Esophagus muscularis mucosa (tissue), 4 donors: ENCODE results near the gene SV2C. TPM values are rescaled to one million over a fixed set of nuclear protein-coding genes. Genes with fewer than 3 reads are reported as not detected.
"Not testable (repeated sequence)": the region's sequence is repeated elsewhere in the genome, so short reads cannot be mapped to it uniquely, and the experiment has no call there.

ENCODE experiments used
- DNase-seq: peaks from one replicate; pipeline ENCODE4 v3.0.0-alpha.2; 2017; ENCODE audit errors: extremely low spot score
- H3K27ac ChIP-seq, 4 donors: fragments of 200-600 bp; sonication (generic); replicated peaks in 1 of 4; 1 replicate in 3 of 4; 2 replicates in 1 of 4; pipeline ENCODE4 v1.5.1; 2016 to 2019; ENCODE audit warnings: mild to moderate bottlenecking in 1 of 4
- H3K27me3 ChIP-seq, 4 donors: fragments of 200-600 bp; sonication (generic); one replicate each; pipeline versions ENCODE4 v1.5.1 to v1.6.0; 2016 to 2019
- H3K36me3 ChIP-seq, 4 donors: fragments of 200-600 bp; sonication (generic); one replicate each; pipeline ENCODE4 v1.5.1; 2016 to 2019
- H3K4me1 ChIP-seq, 4 donors: fragments of 200-600 bp; sonication (generic); one replicate each; pipeline ENCODE4 v1.5.1; 2016 to 2019
- H3K4me3 ChIP-seq, 4 donors: fragments of 200-600 bp; sonication (generic); 1 replicate in 2 of 4; 2 replicates in 2 of 4; pipeline ENCODE4 v1.5.1; 2016 to 2019; ENCODE audit warnings: mild to moderate bottlenecking in 4 of 4, moderate library complexity in 1 of 4
- H3K9me3 ChIP-seq, 4 donors: fragments of 200-600 bp; sonication (generic); 1 replicate in 3 of 4; 2 replicates in 1 of 4; pipeline ENCODE4 v1.5.1; 2016 to 2019
- EP300 ChIP-seq: sonication (generic); formaldehyde crosslinking; IDR thresholded peaks from one replicate; pipeline ENCODE4 v1.6.1; 2017; ENCODE audit warnings: antibody characterized with exemption
- POLR2A ChIP-seq: fragments of 450-650 bp; IDR thresholded peaks from one replicate; pipeline ENCODE4 v1.6.1; 2017; ENCODE audit warnings: antibody characterized with exemption, moderate library complexity, mild to moderate bottlenecking, low read depth
- POLR2AphosphoS5 ChIP-seq, 2 donors: sonication (generic); formaldehyde crosslinking; IDR thresholded peaks; one replicate each; pipeline ENCODE4 v1.6.1; 2017; ENCODE audit warnings: antibody characterized with exemption in 2 of 2
- WGBS: methylation state at CpG from one replicate; pipeline ENCODE4 v1.1.5; 2018; 5-methylcytosine and 5-hydroxymethylcytosine counted together
- intact Hi-C: fragments of 100-400 bp; cut with DNase I; formaldehyde crosslinking; loops from one replicate; pipeline ENCODE4 v1.15.1; 2023
- total RNA-seq, 4 donors: library from RNA; depleted of rRNA; stranded (reverse); fragments of >200 nt; gene quantifications; one replicate each; pipeline versions ENCODE4 v1.1.0 to v1.2.1, GENCODE V29; 2016
- TF ChIP-seq, protein P1 (sequence below), 3 experiments: fragments of 200-600 bp in 2 of 3; fragments of 450-650 bp in 1 of 3; sonication (generic) in 2 of 3; IDR thresholded peaks; one replicate each; pipeline ENCODE4 v1.5.1; 2017 to 2019; ENCODE audit warnings: antibody characterized with exemption in 3 of 3, mild to moderate bottlenecking in 2 of 3, moderate library complexity in 1 of 3

The SV2C gene
- total RNA-seq, 4 donors from 2014 or later: 0.23 to 0.99 (median 0.47) TPM

DNA sequence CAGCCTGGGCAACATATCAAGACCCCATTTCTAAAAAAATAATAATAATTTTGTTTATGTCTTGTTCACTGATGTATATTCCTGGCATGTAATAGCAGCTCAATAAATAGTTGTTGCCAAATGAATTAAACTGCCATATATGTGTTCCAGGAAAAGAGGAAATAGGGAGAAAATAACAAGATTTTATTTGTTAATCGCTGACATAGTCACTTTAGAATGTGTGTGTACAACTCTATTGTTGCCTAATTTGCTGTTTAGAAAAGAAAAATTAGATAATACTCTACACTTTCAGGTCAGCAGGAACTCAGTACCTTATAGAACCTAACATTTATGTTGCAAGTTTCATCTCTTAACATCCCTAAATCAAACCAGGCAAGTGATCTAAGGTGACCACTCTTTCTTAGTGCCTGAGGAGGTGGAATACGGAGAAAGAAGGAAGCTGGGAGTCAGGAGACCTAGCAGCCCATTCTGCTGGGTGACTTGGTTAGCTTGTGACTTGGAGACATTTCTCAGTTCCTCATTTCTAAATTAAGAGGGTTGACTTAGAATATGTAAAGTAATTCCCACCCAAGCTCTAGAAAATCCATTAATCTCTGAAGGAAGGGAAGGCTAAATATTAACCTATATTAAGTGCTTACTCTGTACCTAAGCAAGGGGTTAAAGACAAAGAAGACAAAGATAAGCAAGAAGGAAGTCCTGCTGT, 209.6 kb downstream of the SV2C start:
- intact Hi-C loops: no loop called here
- H3K4me1 ChIP-seq: no peaks in the 10 kb centered on the region
- WGBS: 81% methylated on average over 2 of the region's 2 CpGs
- H3K27ac ChIP-seq: no peak overlapping the region
- DNase-seq: no peak
- H3K36me3 ChIP-seq: no peaks in the 10 kb centered on the region
- H3K9me3 ChIP-seq: no peaks in the 10 kb centered on the region
- H3K27me3 ChIP-seq: peaks cover 0 to 3% (median 0%) of the 10 kb centered on the region in 4 donors
- TF ChIP-seq EP300: no peak
- no peak overlapping the region for H3K4me3 ChIP-seq

DNA sequence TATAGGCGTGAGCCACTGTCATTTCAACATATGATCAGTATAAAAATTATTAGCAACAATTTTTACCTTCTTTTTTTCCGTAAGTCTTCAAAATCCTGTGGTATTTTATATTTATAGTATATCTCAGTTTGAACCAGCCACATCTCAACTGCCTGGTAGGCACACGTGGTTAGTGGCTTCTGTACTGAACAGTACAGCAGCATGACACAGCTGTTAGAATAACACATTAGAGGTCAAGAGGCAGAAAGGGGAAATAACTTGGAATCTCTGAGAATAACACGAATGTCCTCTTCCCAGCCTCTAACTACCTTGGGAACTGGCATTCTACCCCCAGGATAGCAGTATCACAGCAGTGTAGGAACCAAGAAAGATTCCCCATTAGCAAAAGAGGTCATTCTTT, 211.4 kb downstream of the SV2C start:
- H3K36me3 ChIP-seq: no peaks in the 10 kb centered on the region
- TF ChIP-seq EP300: no peak
- intact Hi-C loops: no loop called here
- no peak overlapping the region for H3K4me3 ChIP-seq
- no peaks in the 10 kb centered on the region for H3K4me1 ChIP-seq
- H3K9me3 ChIP-seq: no peaks in the 10 kb centered on the region
- 66% methylated on average over 4 of the region's 4 CpGs for WGBS
- H3K27me3 ChIP-seq: peaks cover 0 to 3% (median 0%) of the 10 kb centered on the region in 4 donors
- no peak for DNase-seq
- no peak overlapping the region for H3K27ac ChIP-seq

DNA sequence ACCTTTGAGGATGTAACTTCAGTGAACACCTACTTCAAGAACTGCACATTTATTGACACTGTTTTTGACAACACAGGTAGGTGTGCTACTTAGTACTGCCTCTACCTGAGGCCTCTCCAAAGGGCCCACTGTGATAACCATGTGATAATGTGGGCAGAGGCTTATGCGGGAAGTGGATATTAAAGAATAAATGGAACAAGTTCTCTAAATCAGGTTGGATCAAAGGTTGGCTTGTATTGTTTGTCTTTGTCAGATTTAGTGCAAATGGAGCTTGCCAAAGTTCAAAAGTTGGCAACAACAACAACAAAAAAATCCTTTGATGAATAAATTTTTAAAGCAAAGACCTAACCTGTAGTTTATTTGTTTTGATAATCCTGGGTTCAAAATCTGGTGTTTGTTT, 215.7 kb downstream of the SV2C start:
- 95% methylated on average over 1 of the region's 1 CpG for WGBS
- TF ChIP-seq POLR2AphosphoS5 (IDR thresholded peaks at IDR 0.05): no peak
- TF ChIP-seq EP300: no peak
- TF ChIP-seq, protein P1, sequence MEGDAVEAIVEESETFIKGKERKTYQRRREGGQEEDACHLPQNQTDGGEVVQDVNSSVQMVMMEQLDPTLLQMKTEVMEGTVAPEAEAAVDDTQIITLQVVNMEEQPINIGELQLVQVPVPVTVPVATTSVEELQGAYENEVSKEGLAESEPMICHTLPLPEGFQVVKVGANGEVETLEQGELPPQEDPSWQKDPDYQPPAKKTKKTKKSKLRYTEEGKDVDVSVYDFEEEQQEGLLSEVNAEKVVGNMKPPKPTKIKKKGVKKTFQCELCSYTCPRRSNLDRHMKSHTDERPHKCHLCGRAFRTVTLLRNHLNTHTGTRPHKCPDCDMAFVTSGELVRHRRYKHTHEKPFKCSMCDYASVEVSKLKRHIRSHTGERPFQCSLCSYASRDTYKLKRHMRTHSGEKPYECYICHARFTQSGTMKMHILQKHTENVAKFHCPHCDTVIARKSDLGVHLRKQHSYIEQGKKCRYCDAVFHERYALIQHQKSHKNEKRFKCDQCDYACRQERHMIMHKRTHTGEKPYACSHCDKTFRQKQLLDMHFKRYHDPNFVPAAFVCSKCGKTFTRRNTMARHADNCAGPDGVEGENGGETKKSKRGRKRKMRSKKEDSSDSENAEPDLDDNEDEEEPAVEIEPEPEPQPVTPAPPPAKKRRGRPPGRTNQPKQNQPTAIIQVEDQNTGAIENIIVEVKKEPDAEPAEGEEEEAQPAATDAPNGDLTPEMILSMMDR (IDR thresholded peaks at IDR 0.05): no peak
- no peak for TF ChIP-seq POLR2A
- DNase-seq: no peak
- H3K4me3 ChIP-seq: no peak overlapping the region
- intact Hi-C loops: no loop called here
- H3K27me3 ChIP-seq: peaks cover 0 to 3% (median 0%) of the 10 kb centered on the region in 4 donors
- H3K27ac ChIP-seq: no peak overlapping the region
- no peaks in the 10 kb centered on the region for H3K4me1 ChIP-seq
- H3K9me3 ChIP-seq: no peaks in the 10 kb centered on the region
- H3K36me3 ChIP-seq: no peaks in the 10 kb centered on the region

DNA sequence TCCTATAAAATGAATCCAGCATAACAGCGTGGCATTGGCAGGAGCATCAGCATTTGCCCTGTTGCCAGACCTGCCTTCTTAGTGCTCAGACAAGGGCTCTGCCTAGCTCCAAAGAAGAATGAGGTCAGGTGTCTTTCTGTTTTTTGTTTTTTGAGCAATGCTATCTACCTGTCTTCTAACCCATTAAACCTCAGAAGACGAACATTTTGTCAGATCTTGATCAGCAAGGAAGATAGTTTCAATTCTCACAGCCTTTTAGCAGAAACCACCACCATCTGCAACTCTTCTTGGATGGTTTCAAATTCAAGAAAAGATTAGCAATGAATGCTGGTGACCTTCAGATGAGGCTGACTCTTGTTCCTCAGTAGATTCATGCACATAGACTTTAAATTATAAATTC, 216.4 kb downstream of the SV2C start:
- H3K4me3 ChIP-seq: no peak overlapping the region
- H3K27me3 ChIP-seq: peaks cover 0 to 3% (median 0%) of the 10 kb centered on the region in 4 donors
- H3K36me3 ChIP-seq: no peaks in the 10 kb centered on the region
- WGBS: 95% methylated on average over 2 of the region's 2 CpGs
- TF ChIP-seq, protein P1 (IDR thresholded peaks at IDR 0.05): no peak
- TF ChIP-seq POLR2AphosphoS5 (IDR thresholded peaks at IDR 0.05) (no peak), POLR2A (no peak), EP300 (no peak)
- no peak overlapping the region for H3K27ac ChIP-seq
- intact Hi-C loops: no loop called here
- H3K4me1 ChIP-seq: no peaks in the 10 kb centered on the region
- no peaks in the 10 kb centered on the region for H3K9me3 ChIP-seq
- no peak for DNase-seq

DNA sequence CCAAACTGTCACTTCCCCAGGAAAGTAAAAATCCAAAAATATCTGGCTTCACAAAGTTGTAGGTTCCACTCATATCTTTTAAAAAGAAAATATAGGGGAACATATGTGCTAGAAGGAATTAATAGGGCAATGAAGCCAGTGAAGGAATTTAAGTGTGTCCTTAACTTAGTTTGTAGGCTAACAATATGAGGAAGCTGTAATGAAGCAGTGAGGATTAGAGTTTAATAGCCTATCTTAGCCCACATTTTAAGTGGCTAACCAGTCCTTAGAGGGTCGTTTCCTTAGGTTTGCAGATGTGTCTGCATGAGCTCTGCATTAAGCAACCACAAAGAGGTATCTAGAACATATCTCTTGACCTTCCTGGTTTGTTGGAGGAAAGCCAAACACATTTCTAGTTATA, 218.7 kb downstream of the SV2C start:
- intact Hi-C loops: not testable (repeated sequence)
- 58% methylated on average over 1 of the region's 1 CpG for WGBS

DNA sequence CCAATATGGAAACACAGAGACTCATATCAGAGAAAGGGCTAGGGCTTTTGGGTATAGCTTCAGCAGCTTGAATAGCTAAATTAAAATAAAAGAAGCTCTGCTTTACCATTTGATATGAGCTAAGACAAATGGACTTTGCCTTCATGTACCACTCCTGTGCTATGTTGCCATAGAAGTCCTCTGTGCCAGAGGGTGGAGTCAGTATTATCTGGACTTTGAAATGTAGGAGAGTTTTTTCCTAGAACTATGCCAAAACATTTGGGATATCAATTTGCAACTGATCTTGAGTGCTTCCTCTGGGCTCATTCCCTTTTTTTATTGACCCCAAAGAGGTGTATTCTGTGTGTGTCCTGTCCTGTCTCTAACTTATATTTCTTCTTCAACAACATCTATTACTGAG, 219.5 kb downstream of the SV2C start:
- H3K9me3 ChIP-seq, H3K27ac ChIP-seq, intact Hi-C loops: not testable (repeated sequence)

More for the DNA sequence above, 218.7 kb downstream of the SV2C start:
- H3K27ac ChIP-seq, H3K4me1 ChIP-seq, H3K9me3 ChIP-seq, H3K36me3 ChIP-seq, DNase-seq, H3K27me3 ChIP-seq, H3K4me3 ChIP-seq: not testable (repeated sequence)

DNA sequence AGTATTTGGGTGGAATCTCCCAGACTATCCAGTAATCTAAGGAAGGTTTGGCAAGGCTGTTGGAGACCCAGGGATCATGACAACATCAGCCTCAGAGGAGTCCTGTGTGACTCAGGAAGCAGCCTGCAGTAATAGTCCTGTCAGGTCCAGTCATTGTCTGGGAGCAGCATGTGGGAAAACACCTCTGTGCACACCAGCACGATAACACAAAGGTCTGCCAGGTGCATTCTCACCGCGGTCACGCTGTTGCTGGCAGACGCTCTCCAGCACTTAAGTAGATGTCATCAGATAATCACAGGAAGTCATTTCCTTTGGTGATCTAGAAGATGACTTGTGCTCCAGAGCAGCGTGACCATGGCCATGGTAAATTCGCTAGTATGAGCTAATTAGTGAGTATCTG, 220.7 kb downstream of the SV2C start:
- Histone ChIP-seq H3K27me3 (no peaks in the 10 kb centered on the region), H3K27ac (no peak overlapping the region), H3K9me3 (no peaks in the 10 kb centered on the region), H3K36me3 (no peaks in the 10 kb centered on the region), H3K4me3 (no peak overlapping the region), H3K4me1 (no peaks in the 10 kb centered on the region)
- WGBS: 72% methylated on average over 7 of the region's 7 CpGs
- DNase-seq: no peak
- intact Hi-C loops: no loop called here
- TF ChIP-seq POLR2AphosphoS5 (IDR thresholded peaks at IDR 0.05): no peak
- no peak for TF ChIP-seq EP300
- TF ChIP-seq, protein P1 (IDR thresholded peaks at IDR 0.05): no peak
- TF ChIP-seq POLR2A: no peak

More for the DNA sequence above, 219.5 kb downstream of the SV2C start:
- H3K27me3 ChIP-seq, DNase-seq, H3K36me3 ChIP-seq, H3K4me3 ChIP-seq, H3K4me1 ChIP-seq: not testable (repeated sequence)
